HEK293 (cell line): Measurements from ENCODE around the gene BCL7A.
A peak's percentile ranks its signal among the peaks of the same experiment; 100 is the strongest.

ENCODE experiments used
- EGR2 ChIP-seq: fragments of 450-650 bp; formaldehyde crosslinking; IDR thresholded peaks from 2 replicates; pipeline ENCODE4 v1.5.1; 2016; ENCODE audit warnings: low read depth, missing biosample characterization, missing genetic modification characterization
- GLIS1 ChIP-seq: fragments of 450-650 bp; formaldehyde crosslinking; IDR thresholded peaks from 2 replicates; pipeline ENCODE4 v1.5.1; 2016; ENCODE audit warnings: missing biosample characterization, missing genetic modification characterization
- IKZF3 ChIP-seq: fragments of 450-650 bp; IDR thresholded peaks from 2 replicates; pipeline ENCODE4 v1.5.0; 2018; ENCODE audit warnings: missing biosample characterization, mild to moderate bottlenecking, missing genetic modification characterization, moderate library complexity
- MYNN ChIP-seq: fragments of 450-650 bp; formaldehyde crosslinking; IDR thresholded peaks from 2 replicates; pipeline ENCODE4 v1.5.1; 2016; ENCODE audit warnings: missing biosample characterization, missing genetic modification characterization, borderline replicate concordance
- PRDM10 ChIP-seq: fragments of 450-650 bp; formaldehyde crosslinking; IDR thresholded peaks from 2 replicates; pipeline ENCODE4 v1.5.1; 2016; ENCODE audit warnings: missing biosample characterization, missing genetic modification characterization
- SP2 ChIP-seq: fragments of 450-650 bp; formaldehyde crosslinking; IDR thresholded peaks from 2 replicates; pipeline ENCODE4 v1.5.1; 2016; ENCODE audit warnings: missing biosample characterization, missing genetic modification characterization
- TRIM28 ChIP-seq: IDR thresholded peaks from 2 replicates; pipeline ENCODE4 v1.6.1; 2011; ENCODE audit warnings: low read length, control low read depth, borderline replicate concordance
- ZBTB8A ChIP-seq: fragments of 450-650 bp; formaldehyde crosslinking; IDR thresholded peaks from 2 replicates; pipeline ENCODE4 v1.5.1; 2016; ENCODE audit warnings: missing biosample characterization, missing genetic modification characterization
- ZNF112 ChIP-seq: fragments of 450-650 bp; formaldehyde crosslinking; IDR thresholded peaks from 2 replicates; pipeline ENCODE4 v1.5.0; 2017; ENCODE audit warnings: missing biosample characterization, missing genetic modification characterization
- ZNF121 ChIP-seq: fragments of 450-650 bp; formaldehyde crosslinking; IDR thresholded peaks from 2 replicates; pipeline ENCODE4 v1.5.1; 2016; ENCODE audit warnings: missing biosample characterization, missing genetic modification characterization
- ZNF148 ChIP-seq: fragments of 450-650 bp; formaldehyde crosslinking; IDR thresholded peaks from 2 replicates; pipeline ENCODE4 v1.5.0; 2017; ENCODE audit warnings: missing biosample characterization, missing genetic modification characterization, borderline replicate concordance
- ZNF274 ChIP-seq, 2 experiments: fragments of 200-500 bp in 1 of 2; fragments of 450-650 bp in 1 of 2; sonication (Bioruptor generic) in 1 of 2; formaldehyde crosslinking in 1 of 2; IDR thresholded peaks; 2 replicates each; pipeline versions ENCODE4 v1.5.1 to v1.6.1; 2014 to 2016; ENCODE audit warnings: borderline replicate concordance in 1 of 2, inconsistent platforms in 1 of 2, low read length in 1 of 2, missing biosample characterization in 1 of 2, missing genetic modification characterization in 1 of 2
- ZNF280D ChIP-seq: fragments of 450-650 bp; formaldehyde crosslinking; IDR thresholded peaks from 2 replicates; pipeline ENCODE4 v1.5.1; 2016; ENCODE audit warnings: missing biosample characterization, missing genetic modification characterization
- ZNF302 ChIP-seq: fragments of 450-650 bp; formaldehyde crosslinking; IDR thresholded peaks from 2 replicates; pipeline ENCODE4 v1.5.1; 2016; ENCODE audit warnings: missing biosample characterization, missing genetic modification characterization, low read depth
- ZNF48 ChIP-seq: fragments of 450-650 bp; formaldehyde crosslinking; IDR thresholded peaks from 2 replicates; pipeline ENCODE4 v1.5.1; 2016; ENCODE audit warnings: missing biosample characterization, missing genetic modification characterization
- ZNF513 ChIP-seq: fragments of 450-650 bp; IDR thresholded peaks from 2 replicates; pipeline ENCODE4 v1.5.1; 2018; ENCODE audit warnings: missing biosample characterization, missing genetic modification characterization
- ZNF521 ChIP-seq: fragments of 450-650 bp; formaldehyde crosslinking; IDR thresholded peaks from 2 replicates; pipeline ENCODE4 v1.5.1; 2017; ENCODE audit warnings: missing biosample characterization, mild to moderate bottlenecking, missing genetic modification characterization
- ZNF548 ChIP-seq: fragments of 450-650 bp; formaldehyde crosslinking; IDR thresholded peaks from 2 replicates; pipeline ENCODE4 v1.5.1; 2016; ENCODE audit warnings: missing biosample characterization, missing genetic modification characterization
- ZNF654 ChIP-seq: fragments of 450-650 bp; formaldehyde crosslinking; IDR thresholded peaks from 2 replicates; pipeline ENCODE4 v1.5.1; 2016; ENCODE audit warnings: low read depth, missing biosample characterization, missing genetic modification characterization
- ZNF677 ChIP-seq: fragments of 450-650 bp; IDR thresholded peaks from 2 replicates; pipeline ENCODE4 v1.5.0; 2018; ENCODE audit warnings: missing biosample characterization, mild to moderate bottlenecking, missing genetic modification characterization, moderate library complexity
- ZNF837 ChIP-seq: fragments of 450-650 bp; formaldehyde crosslinking; IDR thresholded peaks from 2 replicates; pipeline ENCODE4 v1.5.1; 2016; ENCODE audit warnings: missing biosample characterization, missing genetic modification characterization
- ZNF843 ChIP-seq: fragments of 450-650 bp; formaldehyde crosslinking; IDR thresholded peaks from 2 replicates; pipeline ENCODE4 v1.5.1; 2016; ENCODE audit warnings: missing biosample characterization, missing genetic modification characterization
- ZSCAN16 ChIP-seq: fragments of 450-650 bp; formaldehyde crosslinking; IDR thresholded peaks from 2 replicates; pipeline ENCODE4 v1.5.1; 2016; ENCODE audit warnings: missing biosample characterization, missing genetic modification characterization
- ZSCAN30 ChIP-seq: fragments of 450-650 bp; IDR thresholded peaks from 2 replicates; pipeline ENCODE4 v1.5.1; 2018; ENCODE audit warnings: missing biosample characterization, mild to moderate bottlenecking, missing genetic modification characterization, moderate library complexity
- TF ChIP-seq, protein P1 (sequence below): fragments of 450-650 bp; formaldehyde crosslinking; IDR thresholded peaks from 2 replicates; pipeline ENCODE4 v1.5.1; 2016; ENCODE audit warnings: missing biosample characterization, missing genetic modification characterization
- TF ChIP-seq, protein P2 (sequence below): fragments of 450-650 bp; formaldehyde crosslinking; IDR thresholded peaks from 2 replicates; pipeline ENCODE4 v1.5.1; 2016; ENCODE audit warnings: missing biosample characterization, missing genetic modification characterization

BCL7A gene

DNA sequence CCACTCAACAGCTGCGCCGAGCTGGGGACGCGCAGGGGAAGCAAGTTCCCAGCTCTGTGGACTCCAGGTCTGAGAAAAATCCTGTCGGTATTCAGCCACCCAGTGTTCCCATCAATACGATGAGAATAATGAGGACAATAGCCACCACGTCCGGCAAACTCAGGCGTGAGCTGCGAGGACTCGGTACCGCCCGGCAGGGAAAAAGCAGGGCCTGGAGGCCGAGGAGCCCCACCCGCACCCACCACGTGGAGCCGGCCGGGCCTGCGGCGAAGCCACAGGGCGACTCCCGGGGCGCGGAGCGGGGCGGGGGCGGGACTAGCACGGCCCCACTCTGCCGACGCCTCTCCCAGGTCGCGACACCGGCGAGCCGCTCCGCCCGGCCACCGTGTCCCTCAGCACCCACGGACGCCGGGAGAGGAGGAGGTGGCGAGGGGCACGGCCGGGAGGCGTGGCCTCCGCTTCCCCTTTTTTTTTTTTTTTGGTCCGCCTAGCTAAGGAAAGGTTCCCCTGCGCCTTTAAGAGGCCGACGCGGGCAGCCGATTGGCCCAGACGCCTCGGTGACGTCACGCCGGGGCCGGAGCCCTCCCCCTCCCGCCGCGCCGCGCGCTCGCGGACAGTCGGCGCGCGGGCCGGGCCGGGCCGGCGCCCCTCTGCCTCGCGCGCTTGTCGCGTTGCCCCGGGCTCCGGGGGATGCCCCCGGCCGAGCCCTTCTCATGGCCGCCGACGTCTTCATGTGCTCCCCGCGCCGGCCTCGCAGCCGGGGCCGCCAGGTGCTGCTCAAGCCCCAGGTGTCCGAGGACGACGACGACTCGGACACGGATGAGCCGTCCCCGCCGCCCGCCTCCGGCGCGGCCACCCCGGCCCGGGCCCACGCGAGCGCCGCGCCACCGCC is 56.7 kb downstream of the BCL7A start, which contains the start of gene MLXIP (continued):
- TF ChIP-seq ZSCAN30, result peak; percentile 66; the same call in 1 of the 2 replicates
- TF ChIP-seq ZNF302 (tag by site-specific recombination), result no peak
- no peak for TF ChIP-seq ZNF48
- TF ChIP-seq, protein P1, sequence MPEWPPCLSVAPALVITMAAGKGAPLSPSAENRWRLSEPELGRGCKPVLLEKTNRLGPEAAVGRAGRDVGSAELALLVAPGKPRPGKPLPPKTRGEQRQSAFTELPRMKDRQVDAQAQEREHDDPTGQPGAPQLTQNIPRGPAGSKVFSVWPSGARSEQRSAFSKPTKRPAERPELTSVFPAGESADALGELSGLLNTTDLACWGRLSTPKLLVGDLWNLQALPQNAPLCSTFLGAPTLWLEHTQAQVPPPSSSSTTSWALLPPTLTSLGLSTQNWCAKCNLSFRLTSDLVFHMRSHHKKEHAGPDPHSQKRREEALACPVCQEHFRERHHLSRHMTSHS (tag by site-specific recombination), result no peak
- TF ChIP-seq GLIS1 (tag by site-specific recombination), result peak; percentile 87
- no peak for TF ChIP-seq ZNF513
- TF ChIP-seq ZNF112 (tag by site-specific recombination), result no peak
- TF ChIP-seq SP2 (tag by site-specific recombination), result peak; percentile 81
- no peak for TF ChIP-seq ZSCAN16 (tag by site-specific recombination)
- 0 out of 2 replicates have a peak, but pooled peaks have one; percentile 19 for TF ChIP-seq ZNF843 (tag by site-specific recombination)
- peak; percentile 77 for TF ChIP-seq ZBTB8A (tag by site-specific recombination)
- no peak for TF ChIP-seq ZNF280D (tag by site-specific recombination)
- TF ChIP-seq PRDM10 (tag by site-specific recombination), result peak; percentile 73
- no peak for TF ChIP-seq TRIM28
- no peak for TF ChIP-seq ZNF274 (IDR thresholded peaks at IDR 0.05; ENCODE audit: low read length)
- TF ChIP-seq ZNF274 (tag by site-specific recombination; IDR thresholded peaks at IDR 0.05; ENCODE audit: borderline replicate concordance), result no peak
- no peak for TF ChIP-seq MYNN (tag by site-specific recombination)
- TF ChIP-seq ZNF548 (tag by site-specific recombination), result no peak
- TF ChIP-seq, protein P2, sequence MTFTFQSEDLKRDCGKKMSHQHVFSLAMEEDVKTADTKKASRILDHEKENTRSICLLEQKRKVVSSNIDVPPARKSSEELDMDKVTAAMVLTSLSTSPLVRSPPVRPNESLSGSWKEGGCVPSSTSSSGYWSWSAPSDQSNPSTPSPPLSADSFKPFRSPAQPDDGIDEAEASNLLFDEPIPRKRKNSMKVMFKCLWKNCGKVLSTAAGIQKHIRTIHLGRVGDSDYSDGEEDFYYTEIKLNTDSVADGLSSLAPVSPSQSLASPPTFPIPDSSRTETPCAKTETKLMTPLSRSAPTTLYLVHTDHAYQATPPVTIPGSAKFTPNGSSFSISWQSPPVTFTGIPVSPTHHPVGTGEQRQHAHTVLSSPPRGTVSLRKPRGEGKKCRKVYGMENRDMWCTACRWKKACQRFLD, result no peak
- TF ChIP-seq IKZF3 (tag by site-specific recombination), result no peak
- TF ChIP-seq ZNF654 (tag by site-specific recombination), result no peak
- TF ChIP-seq ZNF121, result peak; percentile 85
- TF ChIP-seq EGR2 (tag by site-specific recombination), result peak; percentile 81
- TF ChIP-seq ZNF677 (tag by site-specific recombination), result no peak
- TF ChIP-seq ZNF837 (tag by site-specific recombination), result no peak
- TF ChIP-seq ZNF148 (tag by site-specific recombination), result no peak
- no peak for TF ChIP-seq ZNF521 (tag by site-specific recombination)
